ENCODE data around the gene S100A7. TPM values are rescaled to one million over a fixed set of nuclear protein-coding genes. Genes with fewer than 3 reads are reported as not detected.
A peak's percentile ranks its signal among the peaks of the same experiment; 100 is the strongest.

The S100A7 gene
- total RNA-seq, 1 experiment from 2014 or later: not detected

- Mint-ChIP-seq H3K36me3 (ENCODE audit: insufficient read depth, unreplicated experiment) (no peaks in the 10 kb centered on the region), H3K27ac (ENCODE audit: unreplicated experiment) (no peak overlapping the region), H3K4me1 (ENCODE audit: low read depth, unreplicated experiment) (peaks cover 38% of the 10 kb centered on the region), H3K27me3 (ENCODE audit: insufficient read depth, unreplicated experiment) (no peaks in the 10 kb centered on the region), H3K4me3 (ENCODE audit: unreplicated experiment) (no peak overlapping the region), H3K9me3 (ENCODE audit: unreplicated experiment) (no peaks in the 10 kb centered on the region)
- DNase-seq: no peak
- no peaks in the 10 kb centered on the region for H3K9me3 ChIP-seq
- BruUV-seq (replicated peaks): no TSS peak
- ChIA-PET POLR2A (interaction anchor here (1.3 kb wide), 1 partner anchor 119 kb away, joined by 4 read pairs; the partner anchor contains the start of gene S100A13), CTCF (interaction anchor here (0.7 to 1.3 kb wide), 3 partner anchors 12 to 126 kb away, joined by 3 to 4 read pairs (median 3); partner anchors contain the start of gene CHTOP)
- no peak for TF ChIP-seq CTCF (IDR thresholded peaks at IDR 0.05; ENCODE audit: insufficient read depth in 1 of 2, low read depth in 1 of 2, low read length in 1 of 2, severe bottlenecking in 1 of 2, unreplicated experiment in 1 of 2)
- no peaks in the 10 kb centered on the region for H3K36me3 ChIP-seq (ENCODE audit: control insufficient read depth, insufficient read depth, low read length)
- no peaks in the 10 kb centered on the region for H3K27me3 ChIP-seq (replicated peaks; ENCODE audit: control insufficient read depth, insufficient read depth, low read length)
- H3K4me1 ChIP-seq: peaks cover 36% of the 10 kb centered on the region
- intact Hi-C loops (cut with micrococcal nuclease; ENCODE audit: unreplicated experiment): no loop called here
- no peak overlapping the region for H3K4me3 ChIP-seq (ENCODE audit: low read depth, low read length)
Measured at GRCh38 chr1:153507926-153508583, 47.6 kb upstream of the S100A7 start.

- H3K27ac Mint-ChIP-seq (ENCODE audit: unreplicated experiment): no peak overlapping the region
- peaks cover 29% of the 10 kb centered on the region for H3K4me1 ChIP-seq
- no peak overlapping the region for H3K4me3 Mint-ChIP-seq (ENCODE audit: unreplicated experiment)
- no peaks in the 10 kb centered on the region for H3K9me3 ChIP-seq
- DNase-seq: peak; percentile 35 to 66
- intact Hi-C loops (cut with micrococcal nuclease; ENCODE audit: unreplicated experiment): no loop called here
- no peak overlapping the region for H3K4me3 ChIP-seq (ENCODE audit: low read depth, low read length)
- no peaks in the 10 kb centered on the region for H3K27me3 ChIP-seq (replicated peaks; ENCODE audit: control insufficient read depth, insufficient read depth, low read length)
- no peaks in the 10 kb centered on the region for H3K36me3 ChIP-seq (ENCODE audit: control insufficient read depth, insufficient read depth, low read length)
- H3K9me3 Mint-ChIP-seq (ENCODE audit: unreplicated experiment): no peaks in the 10 kb centered on the region
- CTCF ChIA-PET: interaction anchor here (0.7 kb wide), 2 partner anchors 38 to 62 kb away, joined by 3 read pairs; no protein-coding TSS in a partner anchor
- POLR2A ChIA-PET: interaction anchor here (1.3 kb wide), 1 partner anchor 120 kb away, joined by 4 read pairs; the partner anchor contains the start of gene S100A13
- no peaks in the 10 kb centered on the region for H3K36me3 Mint-ChIP-seq (ENCODE audit: insufficient read depth, unreplicated experiment)
- no peak for TF ChIP-seq CTCF (IDR thresholded peaks at IDR 0.05; ENCODE audit: insufficient read depth in 1 of 2, low read depth in 1 of 2, low read length in 1 of 2, severe bottlenecking in 1 of 2, unreplicated experiment in 1 of 2)
- peaks cover 26% of the 10 kb centered on the region for H3K4me1 Mint-ChIP-seq (ENCODE audit: low read depth, unreplicated experiment)
- BruUV-seq (replicated peaks): no TSS peak
- H3K27me3 Mint-ChIP-seq (ENCODE audit: insufficient read depth, unreplicated experiment): no peaks in the 10 kb centered on the region
Measured at GRCh38 chr1:153506831-153507413, 46.5 kb upstream of the S100A7 start.

- Mint-ChIP-seq H3K27me3 (ENCODE audit: insufficient read depth, unreplicated experiment) (no peaks in the 10 kb centered on the region), H3K4me3 (ENCODE audit: unreplicated experiment) (no peak overlapping the region), H3K36me3 (ENCODE audit: insufficient read depth, unreplicated experiment) (no peaks in the 10 kb centered on the region), H3K27ac (ENCODE audit: unreplicated experiment) (no peak overlapping the region), H3K4me1 (ENCODE audit: low read depth, unreplicated experiment) (peaks cover 21% of the 10 kb centered on the region), H3K9me3 (ENCODE audit: unreplicated experiment) (no peaks in the 10 kb centered on the region)
- no peak for DNase-seq
- Histone ChIP-seq H3K4me3 (ENCODE audit: low read depth, low read length) (no peak overlapping the region), H3K27me3 (replicated peaks; ENCODE audit: control insufficient read depth, insufficient read depth, low read length) (no peaks in the 10 kb centered on the region), H3K4me1 (peaks cover 24% of the 10 kb centered on the region), H3K9me3 (no peaks in the 10 kb centered on the region), H3K36me3 (ENCODE audit: control insufficient read depth, insufficient read depth, low read length) (no peaks in the 10 kb centered on the region)
- CTCF ChIA-PET: interaction anchor here (0.7 kb wide), 1 partner anchor 39 kb away, joined by 3 read pairs; no protein-coding TSS in a partner anchor
- POLR2A ChIA-PET: no interaction called here
- intact Hi-C loops (cut with micrococcal nuclease; ENCODE audit: unreplicated experiment): no loop called here
- no peak for TF ChIP-seq CTCF (IDR thresholded peaks at IDR 0.05; ENCODE audit: insufficient read depth in 1 of 2, low read depth in 1 of 2, low read length in 1 of 2, severe bottlenecking in 1 of 2, unreplicated experiment in 1 of 2)
- no TSS peak for BruUV-seq (replicated peaks)
Measured at GRCh38 chr1:153506386-153506785, 45.9 kb upstream of the S100A7 start.

Data from Caco-2 (cell line).